ENCODE data around the gene HSD17B11.
"Not testable (repeated sequence)": the region's sequence is repeated elsewhere in the genome, so short reads cannot be mapped to it uniquely, and the experiment has no call there.

Gene HSD17B11

DNA sequence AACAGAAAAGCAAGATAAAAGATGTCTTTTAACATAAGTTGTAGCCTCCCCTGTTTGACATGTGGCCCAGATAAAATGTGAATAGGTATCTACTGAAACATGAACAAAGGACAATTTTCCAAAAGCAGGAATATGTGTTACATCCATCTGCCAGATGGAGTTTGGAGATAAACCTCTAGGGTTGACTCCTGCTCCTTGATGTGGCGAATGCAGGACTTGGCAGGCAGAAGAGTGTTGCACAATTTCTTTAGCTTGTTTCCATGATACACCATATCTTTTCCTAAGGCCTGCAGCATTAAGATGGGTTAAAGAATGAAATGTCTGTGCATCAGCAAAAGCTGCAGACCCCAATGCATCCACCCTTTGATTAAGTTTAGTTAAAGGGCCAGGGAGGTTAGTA, 12.7 kb upstream of the HSD17B11 start:
- not testable (repeated sequence) for DNase-seq

DNA sequence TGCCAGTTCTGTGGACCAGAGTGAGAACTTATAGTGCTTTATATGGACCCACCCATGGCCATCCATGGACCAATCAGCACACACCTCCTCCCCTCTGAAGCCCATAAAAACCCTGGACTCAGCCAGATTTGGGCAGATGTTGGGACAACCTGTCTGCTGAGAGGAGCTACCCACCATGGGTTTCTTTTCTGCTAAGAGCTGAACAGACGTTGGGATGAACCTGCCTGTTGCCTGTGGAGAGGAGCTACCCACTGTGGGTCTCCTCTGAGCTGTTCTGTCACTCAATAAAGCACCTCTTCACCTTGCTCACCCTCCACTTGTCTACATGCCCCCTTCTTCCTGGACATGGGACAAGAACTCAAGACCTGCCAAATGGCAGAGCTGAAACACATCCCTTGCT, 9.0 kb upstream of the HSD17B11 start:
- no peak for DNase-seq

DNA sequence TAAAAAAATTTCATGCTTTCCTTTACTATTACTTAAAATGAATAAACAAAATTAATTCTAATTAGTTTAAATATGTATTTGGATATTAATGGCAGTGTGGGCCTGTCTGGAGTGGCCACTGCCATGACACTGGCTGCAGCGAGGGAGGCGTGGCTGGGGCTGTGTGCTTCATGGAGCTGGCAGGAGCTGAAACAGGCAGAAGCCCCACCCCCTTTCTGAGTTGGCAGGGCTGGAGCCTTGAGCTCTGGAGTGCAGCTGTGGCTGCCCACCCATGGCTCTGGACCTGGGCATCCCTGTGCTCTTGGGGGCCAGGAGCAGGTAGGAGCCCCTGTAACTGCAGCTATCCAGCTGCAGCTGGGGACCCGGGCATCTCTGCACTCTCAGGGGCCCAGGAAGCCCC, 8.2 kb upstream of the HSD17B11 start:
- no peak for DNase-seq

DNA sequence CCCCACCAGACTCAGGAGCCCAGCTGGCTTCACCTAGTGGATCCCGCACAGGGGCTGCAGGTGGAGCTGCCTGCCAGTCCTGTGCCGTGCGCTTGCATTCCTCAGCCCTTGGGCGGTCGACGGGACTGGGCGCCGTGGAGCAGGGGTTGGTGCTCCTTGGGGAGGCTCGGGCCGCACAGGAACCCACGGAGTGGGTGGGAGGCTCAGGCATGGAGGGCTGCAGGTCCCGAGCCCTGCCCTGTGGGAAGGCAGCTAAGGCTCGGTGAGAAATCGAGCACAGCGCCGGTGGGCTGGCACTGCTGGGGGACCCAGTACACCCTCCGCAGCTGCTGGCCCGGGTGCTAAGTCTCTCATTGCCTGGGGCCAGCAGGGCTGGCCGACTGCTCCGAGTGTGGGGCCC, 4.9 kb upstream of the HSD17B11 start:
- not testable (repeated sequence) for DNase-seq

DNA sequence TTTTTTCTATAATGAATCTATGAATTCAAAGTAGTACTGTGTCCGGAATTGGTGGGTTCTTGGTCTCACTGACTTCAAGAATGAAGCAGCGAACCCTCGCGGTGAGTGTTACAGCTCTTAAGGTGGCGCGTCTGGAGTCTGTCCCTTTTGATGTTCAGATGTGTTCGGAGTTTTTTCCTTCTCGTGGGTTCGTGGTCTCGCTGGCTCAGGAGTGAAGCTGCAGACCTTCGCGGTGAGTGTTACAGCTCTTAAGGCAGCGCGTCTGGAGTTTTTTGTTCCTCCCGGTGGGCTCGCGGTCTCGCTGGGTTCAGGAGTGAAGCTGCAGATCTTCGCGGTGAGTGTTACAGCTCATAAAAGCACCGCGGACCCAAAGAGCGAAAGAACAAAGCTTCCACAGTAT, 4.1 kb upstream of the HSD17B11 start:
- DNase-seq, result peak; percentile 61

DNA sequence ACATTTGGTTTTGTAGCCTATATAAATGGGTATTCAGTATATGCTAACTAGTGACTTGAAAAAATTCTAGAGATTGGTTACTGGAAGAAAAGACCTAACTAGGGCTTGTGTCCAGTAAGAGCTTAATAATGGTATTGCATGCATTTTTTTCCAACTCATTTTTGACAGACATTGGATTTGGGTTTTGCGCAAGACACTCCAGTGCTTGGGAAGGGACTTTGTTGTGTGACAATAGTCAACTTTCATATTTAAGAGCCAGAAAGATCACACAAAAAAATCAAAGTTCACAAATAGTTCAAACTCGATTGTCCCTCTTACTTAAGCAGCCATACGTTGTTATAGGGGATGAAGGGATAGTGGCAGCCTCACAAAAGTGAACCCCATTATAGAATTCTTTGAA, 1.2 kb upstream of the HSD17B11 start:
- DNase-seq, result no peak

DNA sequence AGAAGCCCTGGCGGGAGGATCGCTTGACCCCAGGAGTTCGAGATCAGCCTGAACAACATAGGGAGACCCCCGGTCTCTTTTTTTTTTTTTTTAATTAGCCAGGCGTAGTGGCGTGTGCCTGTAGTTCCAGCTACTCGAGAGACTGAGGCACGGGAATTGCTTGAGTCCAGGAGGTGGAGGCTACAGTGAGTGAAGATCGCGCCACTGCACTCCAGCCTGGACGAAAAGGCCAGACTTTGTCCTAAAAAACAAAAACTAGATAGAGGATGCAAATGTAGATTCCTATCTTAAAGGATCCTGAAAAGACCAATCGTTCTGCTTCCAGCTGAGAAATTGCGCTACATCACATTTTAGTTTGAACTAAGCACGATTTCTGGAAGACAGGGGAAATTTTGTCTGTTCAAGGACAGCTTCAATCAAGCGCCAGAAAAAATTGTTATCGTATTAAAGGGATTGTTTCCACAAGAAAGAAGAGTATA, 627 bp upstream of the HSD17B11 start:
- no peak for DNase-seq

DNA sequence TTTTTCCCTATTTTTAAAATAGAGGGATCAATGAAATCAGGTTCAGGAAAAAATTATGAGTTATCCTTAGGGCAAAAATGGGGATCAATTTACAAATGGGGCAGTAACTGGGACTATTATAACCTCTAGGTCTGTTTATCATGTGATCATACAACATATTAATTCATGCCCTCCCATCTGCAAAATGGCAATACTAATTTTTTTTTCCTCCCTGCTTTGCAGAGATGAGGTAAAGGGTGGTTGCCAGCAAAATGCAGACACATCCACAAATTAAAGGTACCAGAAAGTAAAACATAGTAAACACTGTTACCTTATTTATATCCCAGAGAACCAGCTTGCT, 467 bp downstream of the HSD17B11 start:
- no peak for DNase-seq

DNA sequence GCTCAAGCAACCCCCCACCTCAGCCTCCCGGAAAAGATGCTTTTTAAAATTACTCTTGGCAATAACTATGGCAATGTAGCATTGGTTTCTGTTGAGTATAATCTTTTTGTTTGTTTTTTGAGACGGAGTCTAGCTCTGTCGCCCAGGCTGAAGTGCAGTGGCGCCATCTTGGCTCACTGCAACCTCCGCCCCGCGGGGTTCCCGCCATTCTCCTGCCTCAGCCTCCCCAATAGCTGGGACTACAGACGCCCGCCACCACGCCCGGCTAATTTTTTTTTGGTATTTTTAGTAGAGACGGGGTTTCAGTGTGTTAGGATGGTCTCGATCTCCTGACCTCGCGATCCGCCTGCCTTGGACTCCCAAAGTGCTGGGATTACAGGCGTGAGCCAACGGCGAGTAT, 933 bp downstream of the HSD17B11 start:
- DNase-seq, result not testable (repeated sequence)

DNA sequence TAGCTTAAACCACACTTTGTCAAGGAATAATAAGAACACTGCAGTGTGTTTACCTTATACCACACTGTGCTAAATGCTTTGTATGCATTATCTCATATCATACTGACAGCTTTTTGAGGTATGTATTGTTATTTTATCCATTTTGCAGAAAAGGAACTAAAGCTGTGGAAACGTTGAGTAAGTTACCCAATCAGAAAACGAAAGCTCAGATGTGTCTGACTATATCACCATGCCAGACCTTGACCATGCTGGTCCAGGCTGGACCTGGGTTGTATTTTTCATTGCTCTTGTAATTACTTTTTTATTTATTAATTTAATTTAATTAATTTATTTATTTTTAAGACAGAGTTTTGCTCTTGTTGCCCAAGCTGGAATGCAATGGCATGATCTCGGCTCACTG, 2.1 kb downstream of the HSD17B11 start:
- no peak for DNase-seq

DNA sequence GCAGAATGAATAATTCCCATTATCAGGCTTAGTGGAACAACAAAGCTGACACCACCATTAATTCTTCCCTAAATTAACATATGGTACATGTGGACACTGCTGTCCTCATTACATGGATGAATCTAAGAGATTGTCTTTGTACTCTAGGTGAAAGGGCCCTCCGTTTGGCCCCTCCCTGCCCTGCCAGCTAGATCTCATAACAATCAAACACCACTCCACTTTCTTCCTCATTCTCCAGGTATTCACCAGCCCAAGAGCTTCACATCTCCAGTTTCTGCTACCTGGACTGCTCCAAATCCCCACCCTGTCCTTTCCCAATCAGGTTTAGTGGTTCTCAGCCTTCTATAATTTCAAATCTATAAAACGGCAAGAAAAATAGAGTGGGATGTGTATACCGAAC, 3.8 kb downstream of the HSD17B11 start:
- no peak for DNase-seq

DNA sequence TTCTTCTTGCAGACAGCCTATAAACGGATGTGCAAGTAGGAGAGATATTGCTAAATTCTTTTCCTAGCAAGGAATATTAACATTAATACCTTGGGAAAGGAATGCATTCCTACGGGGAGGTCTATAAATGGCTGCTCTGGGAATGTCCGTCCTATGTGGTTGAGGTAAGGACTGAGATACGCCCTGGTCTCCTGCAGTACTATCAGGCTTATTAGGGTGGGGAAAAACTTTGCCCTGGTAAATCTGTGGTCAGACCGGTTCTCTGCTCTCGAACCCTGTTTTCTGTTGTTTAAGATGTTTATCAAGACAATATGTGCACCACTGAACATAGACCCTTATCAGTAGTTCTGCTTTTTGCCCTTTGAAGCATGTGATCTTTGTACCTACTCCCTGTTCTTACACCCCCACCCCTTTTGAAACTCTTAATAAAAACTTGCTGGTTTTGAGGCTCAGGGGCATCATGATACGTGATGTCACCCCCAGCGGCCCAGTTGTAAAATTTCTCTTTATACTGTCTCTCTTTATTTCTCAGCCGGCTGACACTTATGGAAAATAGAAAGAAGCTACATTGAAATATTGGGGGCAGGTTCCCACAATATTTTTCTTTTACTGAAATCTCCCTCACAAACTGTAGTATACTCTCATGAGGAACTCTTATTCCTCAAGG, 6.4 kb downstream of the HSD17B11 start:
- not testable (repeated sequence) for DNase-seq

DNA sequence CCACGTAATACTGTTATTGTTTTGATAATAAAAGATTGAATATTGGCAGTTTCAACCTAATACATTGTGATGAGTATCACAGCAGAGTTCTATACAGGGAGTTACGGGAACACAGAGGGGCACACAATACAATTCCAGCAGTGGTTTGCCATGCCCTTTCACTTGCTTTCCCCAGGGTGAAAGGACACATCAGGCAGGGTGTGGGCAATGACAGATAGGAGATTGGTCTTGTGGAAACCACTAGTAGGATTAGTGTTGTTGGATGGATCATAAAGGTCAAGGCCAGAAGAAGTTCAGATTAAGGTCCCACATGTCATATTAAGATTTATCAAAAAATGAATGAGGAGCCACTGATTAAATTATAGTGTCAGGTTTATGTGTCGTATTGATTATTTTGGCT, 8.1 kb downstream of the HSD17B11 start:
- no peak for DNase-seq

DNA sequence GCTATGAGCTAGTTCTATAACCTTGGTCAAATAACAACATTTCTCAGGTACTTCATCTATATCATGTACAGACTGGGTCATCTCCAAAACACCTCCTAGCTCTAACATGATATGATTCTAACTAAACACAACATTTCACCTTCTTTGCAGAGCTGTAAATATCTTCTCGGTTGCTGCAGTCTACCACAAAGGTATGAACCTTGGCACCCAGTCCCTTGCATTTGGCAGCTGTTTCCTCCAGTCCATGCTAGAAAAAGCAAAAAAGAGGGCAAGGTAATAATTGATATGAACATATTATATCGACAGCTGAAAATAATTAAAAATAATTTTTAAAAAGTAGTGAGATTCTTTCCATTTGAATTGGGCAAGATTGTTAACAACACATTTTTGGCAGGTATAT, 8.9 kb downstream of the HSD17B11 start:
- DNase-seq, result no peak

DNA sequence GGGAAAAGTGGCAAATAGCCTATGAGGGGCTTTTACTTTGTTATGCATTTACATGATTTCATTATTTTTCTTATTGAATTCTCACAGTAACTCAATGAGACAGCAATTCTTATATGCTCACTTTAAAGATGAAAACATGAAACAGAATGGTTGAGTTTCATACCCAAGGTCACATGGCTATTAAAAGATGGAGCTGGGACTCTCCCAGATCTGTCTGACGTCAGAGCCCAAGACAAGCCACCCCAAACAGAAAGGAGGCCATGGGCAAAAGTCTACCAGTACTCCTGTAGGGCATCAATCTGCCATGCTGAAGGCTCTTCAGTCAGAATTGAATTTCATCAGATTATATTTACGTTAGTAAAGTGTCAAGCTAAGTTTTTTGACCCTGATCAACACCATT, 13.2 kb downstream of the HSD17B11 start:
- no peak for DNase-seq

DNA sequence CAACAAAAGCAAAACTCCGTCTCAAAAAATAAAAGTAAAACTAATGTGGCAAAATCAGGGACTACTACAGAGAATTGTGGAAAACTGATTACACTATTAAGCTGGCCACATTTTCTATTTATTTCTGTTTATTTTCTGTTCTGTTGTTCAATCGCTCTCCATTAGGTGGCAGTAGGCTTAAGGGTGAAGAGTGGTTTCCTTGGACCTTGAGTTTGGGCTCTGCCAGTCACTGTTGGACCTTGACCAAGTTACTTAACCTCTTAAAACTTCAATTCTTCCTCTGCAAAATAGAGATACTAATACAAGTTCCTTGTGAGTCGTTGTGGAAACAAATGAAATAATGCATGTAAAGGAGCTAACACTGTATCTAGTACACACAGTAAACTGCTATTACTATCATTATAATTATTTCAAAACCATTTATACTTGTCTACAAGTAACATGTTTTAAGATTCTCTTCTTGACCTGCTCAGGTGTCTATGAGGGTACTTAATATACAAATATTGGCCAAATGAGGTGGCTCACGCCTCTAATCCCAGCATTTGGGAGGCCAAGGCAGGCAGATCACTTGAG, 15.2 kb downstream of the HSD17B11 start:
- DNase-seq, result no peak

DNA sequence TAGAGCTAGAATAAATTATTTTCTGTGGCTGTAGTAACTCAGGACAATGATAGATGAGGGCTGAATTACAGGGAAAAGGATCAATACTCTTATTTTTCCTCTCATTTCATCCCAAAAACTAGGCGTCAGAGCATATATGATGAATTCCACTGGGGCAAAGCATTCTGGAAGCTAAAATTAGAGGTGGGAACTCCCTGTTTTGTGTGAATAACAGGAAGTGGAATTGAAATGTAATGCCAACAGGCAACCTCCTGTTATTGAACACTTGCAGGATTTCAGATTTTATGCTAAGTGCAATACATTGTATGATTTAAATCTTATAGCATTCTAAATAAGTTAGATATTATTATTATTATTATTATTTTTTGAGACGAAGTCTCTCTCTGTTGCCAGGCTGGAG, 20.9 kb downstream of the HSD17B11 start:
- DNase-seq, result no peak

DNA sequence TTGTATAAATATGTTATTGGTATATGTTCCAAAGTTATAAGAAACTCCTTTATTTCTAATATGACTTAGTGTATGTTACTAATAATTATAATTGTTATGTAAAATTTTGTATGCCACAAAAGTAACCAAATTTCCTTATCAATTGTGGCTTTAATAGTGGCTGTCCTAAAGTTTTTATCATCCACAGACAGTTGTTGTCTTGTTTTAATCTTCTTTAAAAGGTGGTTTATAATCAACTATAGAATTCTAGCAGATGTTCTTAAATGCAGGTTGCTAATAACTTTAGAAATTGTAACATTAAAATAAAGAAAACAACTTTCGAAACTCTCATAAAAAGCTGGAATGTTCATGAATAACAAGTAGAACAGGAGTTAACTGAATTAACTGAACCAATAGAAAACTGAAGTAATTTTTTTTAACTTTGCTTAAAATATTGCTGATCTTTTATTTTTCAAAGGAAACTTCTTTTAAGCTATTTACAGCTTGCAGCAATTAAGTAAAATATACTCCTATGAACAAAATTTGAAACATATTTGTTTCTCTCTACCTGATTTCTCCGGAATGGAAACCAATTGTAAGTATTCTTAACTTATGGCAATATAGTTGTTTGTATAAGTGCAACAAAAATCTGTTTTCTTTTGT, 24.3 kb downstream of the HSD17B11 start:
- DNase-seq, result no peak

DNA sequence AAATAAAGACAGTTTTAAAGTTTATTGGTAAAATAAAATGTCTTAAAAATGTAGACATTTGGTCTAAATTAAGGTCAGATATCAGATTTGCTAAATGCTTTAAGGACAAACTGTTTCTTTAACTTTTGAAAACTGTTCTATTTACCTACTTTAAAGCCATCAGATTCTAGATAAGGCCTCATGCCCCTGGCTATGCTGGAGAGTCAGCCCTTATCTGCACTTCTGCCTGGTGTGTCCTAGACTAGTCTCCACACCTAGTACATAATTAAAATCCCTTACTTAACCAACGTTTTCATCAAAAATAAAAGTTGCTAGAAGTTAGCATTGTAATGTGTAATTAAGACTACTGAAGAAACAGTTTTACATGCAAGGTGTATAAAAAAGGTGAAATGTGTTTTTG, 25.6 kb downstream of the HSD17B11 start:
- DNase-seq, result no peak

DNA sequence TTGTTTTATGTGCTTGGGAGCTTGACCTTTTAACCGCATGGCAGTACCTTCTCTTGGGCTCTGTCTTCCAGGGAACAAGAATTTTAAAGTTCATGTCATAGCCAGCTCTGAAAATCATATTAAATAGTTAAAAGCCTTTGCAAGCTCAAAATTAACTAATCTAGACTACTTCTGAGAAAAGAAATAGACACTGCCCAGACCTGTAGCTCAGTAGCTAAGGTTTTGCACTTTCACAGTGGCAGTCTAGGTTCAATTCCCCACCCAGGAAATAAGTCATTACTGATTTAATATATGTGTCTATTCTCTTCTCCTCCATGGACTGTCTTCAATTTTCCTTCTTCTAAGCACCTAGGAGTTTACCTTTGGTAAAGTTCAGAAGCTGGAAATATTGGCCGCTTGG, 27.4 kb downstream of the HSD17B11 start:
- DNase-seq, result no peak

DNA sequence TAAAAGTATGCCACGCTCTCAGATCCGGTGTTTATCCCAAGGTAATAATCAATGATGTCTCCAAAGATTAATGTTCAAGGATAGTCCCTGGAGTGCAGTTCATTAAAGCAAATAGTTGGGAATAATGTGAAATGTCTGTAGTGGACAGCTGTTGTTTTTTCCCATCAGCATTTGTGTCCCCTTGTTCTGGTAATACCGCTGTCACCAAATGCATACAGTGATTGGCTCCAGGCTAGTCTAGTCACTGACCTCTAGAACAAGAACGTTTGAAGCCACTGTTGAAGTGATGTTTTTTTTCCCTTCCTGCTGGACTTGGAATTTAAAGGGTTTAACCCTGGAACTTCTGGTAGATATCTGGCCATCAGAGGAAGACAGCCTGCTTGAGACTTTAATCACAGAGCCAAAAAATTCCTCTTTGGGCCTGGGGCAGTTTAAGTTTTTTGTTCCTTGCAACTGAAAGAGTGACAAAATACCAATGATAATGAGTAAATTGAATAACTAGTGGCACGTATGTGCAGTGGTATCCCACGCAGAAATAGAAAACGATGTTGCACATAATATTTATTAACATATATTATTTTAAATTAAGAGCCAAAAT, 30.6 kb downstream of the HSD17B11 start:
- no peak for DNase-seq

DNA sequence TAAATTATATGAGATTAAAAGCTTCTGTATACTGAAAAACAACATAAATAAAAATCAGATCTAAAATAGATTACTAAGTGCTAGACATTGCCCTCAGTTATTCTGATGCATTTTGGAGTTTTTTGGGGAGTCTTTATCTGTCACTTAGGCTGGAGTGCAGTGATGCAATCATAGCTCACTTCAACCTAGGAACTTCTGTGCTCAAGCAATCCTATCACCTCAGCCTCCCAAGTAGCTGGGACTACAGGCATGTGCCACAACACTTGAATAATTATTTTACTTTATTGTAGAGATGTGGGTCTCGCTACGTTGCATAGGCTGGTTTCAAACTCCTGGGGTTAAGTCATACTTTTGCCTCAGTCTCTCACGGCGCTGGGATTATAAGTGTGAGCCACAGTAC, 31.7 kb downstream of the HSD17B11 start:
- DNase-seq, result no peak

DNA sequence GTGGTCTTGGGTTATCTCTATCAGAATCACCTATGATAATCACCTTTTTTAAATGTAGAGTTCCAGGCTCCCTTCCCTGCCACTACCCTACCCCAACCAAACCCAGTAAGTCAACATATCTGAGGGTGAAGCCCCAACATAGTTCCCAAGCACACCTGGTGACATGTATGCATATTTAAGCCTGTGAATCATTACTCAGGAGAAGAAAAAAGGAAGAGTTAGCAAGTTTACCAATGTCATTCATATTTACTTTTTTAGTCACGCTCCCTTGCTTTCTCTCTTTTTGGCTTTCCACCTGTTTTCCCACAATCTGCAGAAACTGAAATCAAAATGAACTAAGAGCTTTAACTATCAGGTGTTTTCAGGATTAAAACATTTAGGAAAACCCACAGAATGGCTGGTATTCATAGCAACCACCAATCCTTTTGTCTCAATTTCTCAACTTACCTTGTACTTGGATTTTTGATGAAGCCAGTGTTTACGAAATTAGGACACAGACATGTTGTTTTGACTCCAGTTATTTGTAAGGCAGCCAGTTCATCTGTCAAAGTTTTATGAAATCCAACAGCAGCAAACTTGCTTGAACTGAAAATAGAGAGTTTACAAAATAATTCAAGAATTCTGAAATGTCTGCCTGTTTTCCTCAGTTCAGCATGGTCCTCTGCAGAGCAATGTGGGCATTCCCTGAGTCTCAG, 34.0 kb downstream of the HSD17B11 start:
- no peak for DNase-seq

Measured in activated CD8-positive, alpha-beta memory T cell treated with anti-CD3 and anti-CD28 coated beads for 24 hours (primary cell).